ENCODE measurements around the gene DPY19L1.
"Not testable (repeated sequence)": the region's sequence is repeated elsewhere in the genome, so short reads cannot be mapped to it uniquely, and the experiment has no call there.

The DPY19L1 gene

DNA sequence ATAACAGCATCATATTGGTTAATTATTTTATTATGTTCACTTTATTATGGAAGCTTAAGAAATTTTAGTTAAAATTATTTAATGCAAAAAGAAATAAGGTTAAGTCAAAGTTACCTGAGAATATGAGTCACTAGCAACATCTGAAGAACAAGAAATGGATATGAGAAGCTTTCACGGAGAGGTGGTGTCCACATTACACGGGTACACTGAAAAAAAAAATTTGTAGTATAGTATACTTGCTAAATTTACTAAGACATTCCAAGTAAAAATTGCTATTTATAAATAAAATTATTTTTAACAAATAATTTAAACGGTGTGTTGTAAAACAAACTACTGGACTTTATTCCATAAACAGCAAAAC lies 63.9 kb downstream of the DPY19L1 start:
- H3K27ac ChIP-seq = no peak overlapping the region
- TF ChIP-seq, protein P1, sequence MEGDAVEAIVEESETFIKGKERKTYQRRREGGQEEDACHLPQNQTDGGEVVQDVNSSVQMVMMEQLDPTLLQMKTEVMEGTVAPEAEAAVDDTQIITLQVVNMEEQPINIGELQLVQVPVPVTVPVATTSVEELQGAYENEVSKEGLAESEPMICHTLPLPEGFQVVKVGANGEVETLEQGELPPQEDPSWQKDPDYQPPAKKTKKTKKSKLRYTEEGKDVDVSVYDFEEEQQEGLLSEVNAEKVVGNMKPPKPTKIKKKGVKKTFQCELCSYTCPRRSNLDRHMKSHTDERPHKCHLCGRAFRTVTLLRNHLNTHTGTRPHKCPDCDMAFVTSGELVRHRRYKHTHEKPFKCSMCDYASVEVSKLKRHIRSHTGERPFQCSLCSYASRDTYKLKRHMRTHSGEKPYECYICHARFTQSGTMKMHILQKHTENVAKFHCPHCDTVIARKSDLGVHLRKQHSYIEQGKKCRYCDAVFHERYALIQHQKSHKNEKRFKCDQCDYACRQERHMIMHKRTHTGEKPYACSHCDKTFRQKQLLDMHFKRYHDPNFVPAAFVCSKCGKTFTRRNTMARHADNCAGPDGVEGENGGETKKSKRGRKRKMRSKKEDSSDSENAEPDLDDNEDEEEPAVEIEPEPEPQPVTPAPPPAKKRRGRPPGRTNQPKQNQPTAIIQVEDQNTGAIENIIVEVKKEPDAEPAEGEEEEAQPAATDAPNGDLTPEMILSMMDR (conservative IDR thresholded peaks at IDR 0.05) = no peak
- TF ChIP-seq ZFX (IDR thresholded peaks at IDR 0.05) = no peak

DNA sequence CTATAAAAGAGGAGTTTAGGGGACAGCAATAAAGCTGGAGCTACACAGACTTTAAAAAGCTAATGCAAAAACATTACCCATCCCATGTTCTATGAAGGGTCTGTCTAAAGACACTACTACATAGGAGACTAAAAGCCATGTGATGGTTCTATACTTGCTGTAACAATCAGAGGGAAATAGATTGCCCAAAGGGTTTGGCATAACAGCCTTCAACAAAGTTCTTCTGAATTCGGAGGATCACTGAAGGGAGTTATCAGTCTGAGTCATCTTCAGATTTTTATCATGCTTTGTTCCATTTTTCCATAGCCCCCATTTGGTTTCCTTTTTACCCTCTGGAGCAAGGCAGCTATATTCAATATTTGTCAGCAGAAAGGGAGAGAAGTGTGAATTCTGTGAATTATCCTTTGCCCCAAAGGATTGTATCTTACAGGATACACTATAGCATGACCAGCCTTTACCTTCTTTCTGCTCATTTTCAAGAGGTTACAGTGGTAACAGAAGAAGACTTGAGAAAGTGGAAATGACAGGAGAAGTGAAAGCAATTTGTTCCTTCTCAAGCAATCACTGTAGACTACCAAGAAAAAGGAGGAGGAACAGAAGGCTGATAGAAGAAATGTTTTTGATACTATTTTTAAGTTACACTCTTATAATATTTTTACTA lies 64.4 kb downstream of the DPY19L1 start:
- not testable (repeated sequence) for H3K27ac ChIP-seq

DNA sequence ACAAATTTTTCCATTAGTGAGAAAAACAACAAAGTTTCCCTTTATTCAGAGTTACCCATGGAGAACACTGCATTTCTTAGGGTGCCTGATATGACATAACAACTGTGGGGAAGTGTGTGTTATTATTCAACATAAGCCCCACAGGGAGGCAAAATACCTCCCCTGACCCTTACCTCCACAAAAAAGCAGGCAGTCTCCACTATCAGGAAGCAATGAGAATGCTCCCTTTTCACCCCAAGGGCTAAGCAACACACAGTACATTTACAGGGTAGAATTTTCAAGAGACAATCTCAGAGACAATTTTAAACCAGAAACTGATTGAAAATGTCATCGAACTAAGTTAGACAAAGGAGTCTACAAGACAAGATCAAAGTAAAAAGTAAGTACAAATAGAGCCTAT lies 69.5 kb downstream of the DPY19L1 start:
- not testable (repeated sequence) for H3K27ac ChIP-seq

DNA sequence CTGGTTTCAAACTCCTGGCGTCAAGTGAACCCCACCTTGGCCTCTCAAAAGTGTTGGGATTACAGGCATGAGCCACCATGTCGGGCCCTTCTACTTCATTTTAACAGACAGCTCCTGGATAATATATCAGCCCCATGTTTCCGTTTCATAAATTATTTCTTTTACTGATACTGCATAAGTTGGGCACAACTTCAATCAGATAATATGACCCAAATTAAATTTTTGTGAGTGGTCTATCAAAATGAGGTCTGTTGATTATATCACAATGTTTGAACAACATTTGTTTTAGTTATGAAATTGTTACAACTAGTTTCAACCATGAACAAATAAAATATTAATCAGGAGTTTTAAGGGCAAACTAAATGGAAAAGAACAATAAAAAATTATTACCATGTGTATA lies 70.8 kb downstream of the DPY19L1 start:
- H3K27ac ChIP-seq = not testable (repeated sequence)

DNA sequence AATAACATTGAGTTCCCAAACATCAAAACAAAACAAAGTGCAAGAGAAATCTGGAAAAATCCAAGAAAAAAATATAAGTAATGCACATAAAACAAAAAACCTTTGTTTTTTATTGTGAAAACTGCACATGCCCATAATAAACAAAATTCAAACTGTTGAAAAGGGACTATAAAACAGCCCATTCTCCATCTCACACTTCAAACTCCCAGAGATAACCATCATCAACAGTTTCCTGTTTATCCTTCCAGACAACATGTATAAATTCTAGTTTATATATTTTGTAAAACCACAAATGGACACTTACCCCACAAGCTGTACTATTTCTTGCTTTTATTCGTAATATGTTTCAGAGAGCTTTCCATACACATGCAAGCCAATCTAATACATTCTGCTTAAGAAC lies 79.3 kb downstream of the DPY19L1 start:
- no peak overlapping the region for H3K27ac ChIP-seq
- no peak for TF ChIP-seq ZFX (IDR thresholded peaks at IDR 0.05)
- TF ChIP-seq, protein P1 (conservative IDR thresholded peaks at IDR 0.05) = no peak

DNA sequence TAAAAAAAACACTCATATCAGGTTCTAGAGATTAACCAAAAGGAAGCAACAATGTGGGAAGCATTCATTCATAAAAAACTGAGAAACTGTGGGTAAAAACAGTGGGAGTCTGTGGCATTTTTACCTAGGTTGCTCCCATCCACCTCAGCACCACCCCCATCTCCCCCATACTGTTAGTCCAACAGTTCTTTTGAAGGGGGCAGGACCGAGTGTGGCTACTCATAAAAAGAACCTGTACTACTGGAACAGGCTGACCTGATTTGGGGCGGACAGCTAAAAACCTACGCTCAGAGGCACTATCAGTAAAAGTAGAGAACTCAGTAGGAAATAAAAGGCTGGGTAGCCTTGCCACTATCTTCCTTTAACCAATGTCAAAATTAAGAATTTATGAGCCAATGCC lies 84.5 kb downstream of the DPY19L1 start:
- TF ChIP-seq, protein P1 (conservative IDR thresholded peaks at IDR 0.05) = no peak
- TF ChIP-seq ZFX (IDR thresholded peaks at IDR 0.05) = no peak
- no peak overlapping the region for H3K27ac ChIP-seq

DNA sequence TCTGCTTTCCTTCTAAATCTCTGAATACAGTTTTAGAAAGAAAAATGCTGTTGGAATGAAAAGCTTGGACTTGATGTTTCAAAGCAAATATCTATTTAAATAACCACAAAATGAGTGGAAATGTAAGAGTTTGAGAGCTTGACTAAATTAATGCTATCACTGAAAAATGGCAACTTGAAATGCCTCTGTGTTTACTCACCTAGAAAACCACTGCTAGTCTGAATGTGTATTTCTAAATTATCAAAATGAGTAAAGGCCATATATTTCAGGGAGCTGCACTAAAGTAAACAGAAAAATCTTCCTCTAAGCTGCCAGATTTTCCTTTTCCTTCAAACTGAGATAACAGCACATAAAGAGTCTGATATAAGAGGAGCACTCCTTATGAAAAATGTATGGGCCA lies 87.9 kb downstream of the DPY19L1 start:
- H3K27ac ChIP-seq = no peak overlapping the region
- TF ChIP-seq, protein P1 (conservative IDR thresholded peaks at IDR 0.05) = no peak
- TF ChIP-seq ZFX (IDR thresholded peaks at IDR 0.05) = no peak

DNA sequence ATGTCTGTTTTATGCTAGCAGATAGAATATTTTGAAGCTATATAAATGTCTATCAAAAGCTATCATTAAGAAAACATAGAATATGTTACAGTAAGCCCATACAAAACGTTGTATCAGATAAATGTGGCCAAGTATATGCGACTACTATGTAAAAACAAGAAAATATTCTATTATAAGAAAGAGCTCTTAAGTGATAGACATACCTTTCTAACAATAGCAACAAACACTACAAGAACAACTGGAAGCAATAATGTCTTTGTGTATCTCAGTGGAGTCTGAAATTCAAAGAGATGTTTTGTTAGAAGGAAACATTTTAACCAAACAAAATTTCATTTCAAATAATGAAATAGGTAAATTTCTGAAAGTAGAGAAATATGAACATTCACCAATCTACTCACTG lies 89.9 kb downstream of the DPY19L1 start:
- not testable (repeated sequence) for H3K27ac ChIP-seq

DNA sequence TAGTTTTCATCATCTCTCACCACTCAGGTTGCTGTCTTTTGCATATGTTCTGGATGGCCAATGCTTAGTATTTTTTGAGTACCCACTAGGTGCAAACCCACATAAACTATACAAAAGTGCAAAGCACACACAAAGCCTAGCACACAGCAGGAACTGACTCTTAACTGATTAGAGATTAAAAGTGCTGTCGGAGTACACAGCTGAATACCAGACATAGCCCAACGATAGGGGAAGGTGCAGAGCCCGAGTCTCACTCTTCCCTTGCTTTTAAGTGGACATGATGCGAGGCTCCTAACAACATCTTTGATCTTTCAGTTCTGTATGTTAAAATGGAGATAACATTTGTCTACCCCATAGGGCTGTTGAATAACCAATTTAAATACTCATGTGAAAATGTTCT lies 90.8 kb downstream of the DPY19L1 start:
- no peak for TF ChIP-seq ZFX (IDR thresholded peaks at IDR 0.05)
- TF ChIP-seq, protein P1 (conservative IDR thresholded peaks at IDR 0.05) = no peak
- no peak overlapping the region for H3K27ac ChIP-seq

DNA sequence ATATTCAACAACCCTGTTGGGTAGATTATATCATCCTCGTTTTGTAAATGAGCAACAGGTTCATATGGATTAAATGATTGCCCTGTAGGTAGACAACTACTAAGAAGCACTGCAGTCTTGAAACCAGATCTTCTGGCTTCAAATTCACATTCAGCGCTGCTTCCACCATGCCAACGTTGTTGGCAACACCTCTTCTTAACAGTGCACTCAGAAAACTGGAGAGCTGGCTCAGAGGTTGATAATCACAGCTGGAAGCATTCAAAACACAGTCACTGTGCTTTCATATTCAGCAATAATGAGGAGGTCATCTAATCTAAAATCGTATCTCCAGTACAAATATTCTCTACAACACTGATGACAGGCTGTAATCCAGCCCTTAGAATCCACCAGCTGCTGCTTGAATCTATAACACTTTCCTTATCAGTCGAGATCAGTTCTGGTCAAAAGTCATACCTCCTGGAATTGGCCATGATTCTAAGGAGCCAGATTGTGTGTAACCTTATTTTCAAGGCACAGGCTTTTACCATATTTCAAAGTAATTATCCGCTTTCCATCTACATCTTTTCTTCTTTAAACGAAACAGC lies 91.3 kb downstream of the DPY19L1 start:
- not testable (repeated sequence) for H3K27ac ChIP-seq

Data from C4-2B (cell line).